Measurements from ENCODE around the gene HOXD9. TPM values are rescaled to one million over a fixed set of nuclear protein-coding genes. Genes with fewer than 3 reads are reported as not detected.

The HOXD9 gene
- total RNA-seq, 1 experiment from 2014 or later = not detected

DNA sequence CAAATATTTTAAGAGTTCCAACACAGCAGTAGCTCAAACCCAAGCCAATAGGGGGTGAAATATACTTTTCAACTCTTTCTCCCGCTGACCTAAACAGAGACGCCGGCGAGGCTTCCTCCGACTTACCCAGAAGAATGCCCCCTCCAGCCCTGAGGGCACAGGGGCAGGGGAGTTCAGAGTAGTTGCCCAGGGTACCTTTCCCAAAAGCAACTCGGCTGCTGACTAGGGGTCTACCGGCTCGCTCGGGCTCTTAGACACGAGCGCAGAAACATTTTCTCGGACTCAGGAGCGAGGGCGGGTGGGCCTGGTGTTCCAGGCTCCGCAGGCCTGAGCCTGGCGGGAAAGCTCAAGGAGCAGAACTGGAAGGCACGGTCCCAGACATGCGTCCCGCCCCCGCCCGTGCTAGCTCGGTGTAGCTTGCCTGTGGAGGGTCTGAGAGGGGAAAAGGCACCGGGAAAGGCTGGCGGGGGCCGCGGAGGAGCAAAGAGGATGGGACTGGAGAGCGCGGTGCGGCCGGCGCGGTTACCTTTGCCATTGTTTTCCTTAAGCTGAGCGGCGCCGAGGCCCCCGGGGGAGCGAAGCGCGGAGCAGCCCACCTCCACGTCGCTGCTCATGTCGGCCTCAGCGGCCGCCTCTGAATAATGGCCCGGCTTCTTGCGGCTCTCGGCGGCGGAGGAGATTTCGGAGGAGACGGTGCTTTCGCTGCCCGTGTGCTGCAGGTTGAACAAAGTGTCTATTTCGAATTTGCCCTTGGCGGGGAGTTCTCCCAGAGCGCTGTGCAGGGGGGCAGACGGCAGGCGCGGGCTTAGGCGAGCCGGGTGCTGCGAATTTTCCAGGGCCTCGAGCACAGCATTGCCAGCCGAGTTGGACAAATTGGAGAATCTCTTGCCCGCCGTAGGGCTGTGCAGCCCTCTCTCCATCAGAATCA lies 39.4 kb upstream of the HOXD9 start:
- Histone ChIP-seq H3K9ac (ENCODE audit: extremely low read depth, insufficient read length, low read length) (no peak overlapping the region), H2BK15ac (ENCODE audit: low read depth, low read length) (no peak overlapping the region), H3K4me1 (ENCODE audit: insufficient read depth, low read length) (no peaks in the 10 kb centered on the region), H3K9me3 (ENCODE audit: control insufficient read depth, low read depth, low read length) (no peaks in the 10 kb centered on the region), H3K27ac (ENCODE audit: insufficient read length, low read depth, low read length) (no peak overlapping the region), H2AFZ (ENCODE audit: low read length) (no peak overlapping the region), H4K20me1 (ENCODE audit: control insufficient read depth, insufficient read depth, insufficient read length) (no peaks in the 10 kb centered on the region), H2BK20ac (ENCODE audit: low read depth, low read length, poor library complexity, severe bottlenecking) (no peak overlapping the region), H2BK12ac (ENCODE audit: insufficient read length, low read depth, low read length) (no peak overlapping the region), H2BK5ac (ENCODE audit: insufficient read length, low read length) (no peak overlapping the region), H3K27me3 (ENCODE audit: insufficient read depth, low read length) (peaks cover 95% of the 10 kb centered on the region), H3K18ac (ENCODE audit: insufficient read length, low read depth, low read length) (no peak overlapping the region), H4K5ac (ENCODE audit: insufficient read length, low read depth, low read length) (no peak overlapping the region), H3K56ac (ENCODE audit: insufficient read length, low read depth, low read length) (no peak overlapping the region), H3K23me2 (ENCODE audit: insufficient read length, low read depth, low read length, poor library complexity, severe bottlenecking) (peaks cover 7% of the 10 kb centered on the region), H3K23ac (ENCODE audit: insufficient read length, low read depth, low read length) (no peak overlapping the region), H3K4ac (ENCODE audit: low read depth, low read length) (no peak overlapping the region), H3K4me2 (ENCODE audit: insufficient read depth, insufficient read length, low read length) (no peak overlapping the region), H3K79me1 (ENCODE audit: insufficient read depth, low read depth, low read length, poor library complexity, severe bottlenecking) (no peaks in the 10 kb centered on the region), H4K8ac (replicated peaks; ENCODE audit: insufficient read length, low read depth, low read length) (no peak overlapping the region), H3K79me2 (ENCODE audit: insufficient read depth, low read length) (no peaks in the 10 kb centered on the region), H3T11ph (ENCODE audit: low read length) (no peak overlapping the region), H2AK5ac (ENCODE audit: insufficient read length, low read length) (no peak overlapping the region), H4K91ac (ENCODE audit: insufficient read length, low read depth, low read length) (no peak overlapping the region), H2BK120ac (ENCODE audit: low read depth, low read length, poor library complexity, severe bottlenecking) (no peak overlapping the region), H3K14ac (ENCODE audit: insufficient read depth, low read length) (no peak overlapping the region)
- peak overlapping the region; percentile 24 to 64; a peak in 3 of 5 replicates for H3K4me3 Mint-ChIP-seq
- no CpG with 5 or more reads among the region's 66 CpGs for WGBS (ENCODE audit: extremely low coverage, insufficient read length, low lambda C conversion rate)
- H3K36me3 Mint-ChIP-seq (ENCODE audit: insufficient read depth in 1 of 3, low read depth in 3 of 3) = no peaks in the 10 kb centered on the region
- peaks cover 20 to 49% of the 10 kb centered on the region in 2 experiments for H3K4me1 Mint-ChIP-seq
- no peak overlapping the region for H3K27ac Mint-ChIP-seq
- DNase-seq = peak; percentile 60
- H3K27me3 Mint-ChIP-seq (ENCODE audit: low read depth) = peaks cover 97% of the 10 kb centered on the region
- peaks cover 5 to 9% of the 10 kb centered on the region in 2 experiments; a peak in 4 of 5 replicates for H3K9me3 Mint-ChIP-seq
- TF ChIP-seq, protein P1, sequence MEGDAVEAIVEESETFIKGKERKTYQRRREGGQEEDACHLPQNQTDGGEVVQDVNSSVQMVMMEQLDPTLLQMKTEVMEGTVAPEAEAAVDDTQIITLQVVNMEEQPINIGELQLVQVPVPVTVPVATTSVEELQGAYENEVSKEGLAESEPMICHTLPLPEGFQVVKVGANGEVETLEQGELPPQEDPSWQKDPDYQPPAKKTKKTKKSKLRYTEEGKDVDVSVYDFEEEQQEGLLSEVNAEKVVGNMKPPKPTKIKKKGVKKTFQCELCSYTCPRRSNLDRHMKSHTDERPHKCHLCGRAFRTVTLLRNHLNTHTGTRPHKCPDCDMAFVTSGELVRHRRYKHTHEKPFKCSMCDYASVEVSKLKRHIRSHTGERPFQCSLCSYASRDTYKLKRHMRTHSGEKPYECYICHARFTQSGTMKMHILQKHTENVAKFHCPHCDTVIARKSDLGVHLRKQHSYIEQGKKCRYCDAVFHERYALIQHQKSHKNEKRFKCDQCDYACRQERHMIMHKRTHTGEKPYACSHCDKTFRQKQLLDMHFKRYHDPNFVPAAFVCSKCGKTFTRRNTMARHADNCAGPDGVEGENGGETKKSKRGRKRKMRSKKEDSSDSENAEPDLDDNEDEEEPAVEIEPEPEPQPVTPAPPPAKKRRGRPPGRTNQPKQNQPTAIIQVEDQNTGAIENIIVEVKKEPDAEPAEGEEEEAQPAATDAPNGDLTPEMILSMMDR (conservative IDR thresholded peaks at IDR 0.05) = no peak

All from H9 (cell line).